GM19238 (cell line): ENCODE data around the gene RTL5.

Experiments used
- DNase-seq: peaks from one replicate; pipeline ENCODE4 v3.0.0; 2011; ENCODE audit warnings: low spot score; ENCODE audit not compliant: insufficient read length

The RTL5 gene

DNA sequence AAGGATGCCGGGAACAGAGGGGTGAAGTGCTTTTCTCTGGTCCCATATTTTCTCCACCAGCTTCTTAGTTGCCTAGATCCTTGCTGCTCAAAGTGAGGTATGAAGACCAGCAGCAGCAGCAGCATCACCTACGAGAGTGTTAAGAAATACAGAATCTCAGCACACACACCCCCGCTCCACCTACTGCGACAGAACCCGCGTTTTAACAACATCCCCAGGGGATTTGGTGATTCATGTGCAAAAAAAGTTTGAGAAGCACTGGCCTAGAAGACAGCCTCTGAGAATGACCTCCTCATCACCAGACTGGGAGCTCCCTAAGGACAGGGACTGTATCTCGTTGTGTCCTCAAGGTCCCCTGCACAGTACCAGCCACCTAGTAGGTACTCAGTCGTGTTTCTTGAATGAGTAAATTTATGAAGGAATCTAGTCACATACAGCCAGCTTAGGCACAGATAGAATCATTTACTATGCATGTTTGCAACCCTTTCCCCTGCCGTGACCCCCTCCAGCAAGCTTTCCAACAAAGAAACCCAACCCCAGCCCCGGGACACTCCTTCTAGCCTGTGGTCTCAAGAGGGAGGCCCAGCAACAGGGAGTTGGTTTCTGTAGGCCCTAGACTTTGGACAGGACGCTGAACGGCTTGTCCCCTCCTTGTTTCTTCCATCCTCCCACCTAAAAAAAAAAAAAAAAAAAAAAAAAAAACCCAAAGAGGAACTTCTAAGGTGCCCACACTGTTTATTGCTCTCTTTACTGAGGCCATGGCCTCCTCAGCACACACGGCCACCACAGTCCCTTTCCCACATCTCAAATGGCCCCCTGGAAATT, 21.5 kb downstream of the RTL5 start:
- DNase-seq, result no peak

- no peak for DNase-seq
These were observed 23.0 kb downstream of the RTL5 start for GRCh38 chrX:72108666-72109065.

DNA sequence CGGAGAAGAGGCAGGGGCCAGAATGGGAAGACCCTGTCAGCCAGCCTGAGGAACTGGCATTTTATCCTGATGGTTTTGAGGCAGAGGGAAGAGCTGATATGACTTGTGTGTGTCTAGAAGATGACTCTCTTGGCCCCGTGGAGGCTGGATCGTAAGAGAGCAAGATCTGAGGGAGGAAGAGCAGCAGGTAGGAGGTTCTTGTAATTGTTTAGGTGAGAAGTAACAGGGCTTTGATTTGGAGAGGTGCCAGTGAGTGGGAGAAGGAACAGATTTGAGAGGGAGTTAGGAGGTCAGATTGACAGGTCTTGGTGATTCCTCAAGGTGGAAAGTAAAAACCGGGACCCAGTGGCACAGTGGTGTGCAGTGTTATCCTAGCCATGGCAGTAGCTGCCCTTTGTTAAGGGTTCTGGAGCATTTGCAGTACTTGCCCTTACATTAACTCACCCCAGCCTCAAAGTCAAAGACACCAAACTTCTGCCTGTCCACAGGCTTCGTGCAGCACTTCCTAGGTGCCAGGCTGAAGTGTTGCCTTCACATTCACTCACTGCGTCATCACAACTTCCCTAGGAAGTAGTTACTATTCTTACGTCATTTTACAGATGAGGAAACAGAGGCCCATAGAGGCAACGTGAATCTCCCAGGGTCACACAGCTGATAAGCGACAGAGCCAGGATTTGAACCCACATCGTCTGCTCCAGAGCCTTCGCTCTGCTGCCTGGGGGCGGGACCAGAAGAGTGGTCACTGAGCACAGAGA, 23.7 kb downstream of the RTL5 start:
- DNase-seq, result no peak

GRCh38 chrX:72107320-72107719, 24.4 kb downstream of the RTL5 start:
- DNase-seq, result no peak

DNA sequence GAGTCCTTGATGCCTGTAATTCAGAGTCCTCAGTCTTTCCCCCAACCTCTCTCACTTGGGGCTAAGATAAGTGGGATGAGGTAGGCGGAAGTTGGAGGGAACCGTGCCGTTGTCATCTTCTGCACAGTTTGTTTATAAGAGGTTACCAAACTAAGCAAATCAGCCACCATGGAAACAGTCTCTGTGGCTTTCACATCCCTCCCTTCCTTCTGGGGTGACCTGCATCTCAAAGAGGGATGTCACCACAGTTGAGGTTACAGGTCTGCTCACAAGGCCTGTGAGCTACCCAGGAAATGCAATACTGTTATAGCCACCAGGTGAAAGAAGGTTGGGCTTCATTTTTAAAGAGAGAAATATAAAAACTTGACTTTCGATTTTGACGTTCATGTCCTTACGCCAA, 26.3 kb downstream of the RTL5 start:
- no peak for DNase-seq

DNA sequence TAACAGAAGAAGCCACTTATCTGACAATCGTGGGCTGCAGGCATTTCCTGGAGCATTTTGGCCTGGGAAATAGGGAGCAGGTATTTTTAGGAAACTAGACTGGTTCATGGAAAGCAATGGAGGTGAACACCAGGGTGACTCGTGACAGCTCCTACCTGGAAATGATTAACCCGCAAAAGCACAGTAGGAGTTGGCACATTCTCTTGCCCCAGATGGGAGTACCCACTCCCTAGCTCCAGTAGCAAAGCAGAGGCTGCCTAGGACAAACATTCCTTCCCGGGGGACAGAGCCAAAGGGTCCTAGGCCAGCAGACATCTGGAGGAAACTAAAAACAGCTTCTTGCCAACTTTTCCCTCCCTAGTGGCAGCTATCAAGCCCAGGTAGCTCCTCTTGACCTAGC, 29.0 kb downstream of the RTL5 start:
- DNase-seq, result no peak

DNA sequence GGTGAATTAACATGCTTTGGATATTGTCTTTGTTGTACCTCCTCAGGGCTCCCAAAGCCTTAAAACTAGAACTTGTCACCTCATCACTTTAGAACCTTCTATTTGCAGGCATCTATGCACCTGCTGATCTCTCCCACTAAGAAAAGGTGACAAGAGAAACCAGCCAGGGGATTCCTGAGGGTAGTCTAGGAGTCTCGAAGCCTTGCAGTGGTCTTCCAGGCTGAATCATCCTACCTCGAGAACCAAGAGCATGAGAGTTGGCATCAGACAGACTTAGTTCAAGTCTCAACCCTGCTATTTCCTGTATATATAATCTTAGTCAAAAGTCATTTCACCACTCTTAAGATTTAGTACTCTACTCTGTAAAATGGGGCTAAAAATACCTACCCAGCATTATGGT, 29.6 kb downstream of the RTL5 start:
- DNase-seq, result no peak

DNA sequence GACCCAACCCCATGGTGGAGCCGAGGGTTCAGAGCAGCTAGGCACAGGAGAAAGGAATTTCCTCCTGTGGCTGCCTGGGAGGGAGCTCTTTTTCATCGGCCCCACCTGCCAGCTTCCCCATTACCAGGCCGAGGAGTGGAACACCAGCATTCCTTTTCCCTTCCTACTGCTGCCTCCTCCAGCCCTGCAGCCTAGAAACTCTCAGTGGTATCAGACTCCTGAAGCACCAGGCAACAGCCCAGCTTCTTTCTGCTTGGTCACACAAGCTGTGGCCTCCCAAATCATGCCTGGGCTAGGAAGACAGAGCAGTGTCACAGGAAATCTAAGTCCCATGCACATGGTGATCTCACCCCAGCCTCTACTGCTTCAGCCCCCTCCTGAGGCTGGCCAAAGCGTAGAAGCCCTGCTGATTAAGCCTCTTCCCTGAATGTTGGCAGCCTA, 30.1 kb downstream of the RTL5 start:
- no peak for DNase-seq

DNA sequence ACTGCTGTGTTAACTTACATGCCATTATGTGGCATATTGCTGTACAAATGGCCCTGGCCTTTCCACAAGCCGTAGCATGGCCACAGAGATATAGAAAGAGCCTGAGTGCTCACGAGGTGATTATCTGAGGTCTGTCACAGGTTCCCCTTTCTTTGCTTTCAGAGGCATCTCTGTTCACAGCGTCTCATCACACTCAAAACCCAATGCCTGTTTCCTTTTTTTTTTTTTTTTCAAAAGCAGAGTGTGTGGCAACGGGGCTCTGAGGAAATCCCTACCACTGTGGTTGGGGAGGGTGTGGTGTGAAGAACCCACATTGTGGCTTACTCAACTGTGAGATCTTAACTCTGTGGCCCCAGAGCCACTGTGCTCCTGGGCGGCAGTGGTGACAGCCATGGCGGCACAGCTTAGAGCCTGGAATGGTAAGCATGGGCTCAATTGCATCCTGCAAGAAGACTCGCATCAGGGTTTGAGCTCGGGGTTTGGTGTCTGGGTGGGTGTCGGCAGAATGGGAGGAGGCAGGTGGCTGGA, 30.8 kb downstream of the RTL5 start:
- peak; percentile 14 for DNase-seq

GRCh38 chrX:72100051-72100755, 31.5 kb downstream of the RTL5 start:
- DNase-seq, result no peak

DNA sequence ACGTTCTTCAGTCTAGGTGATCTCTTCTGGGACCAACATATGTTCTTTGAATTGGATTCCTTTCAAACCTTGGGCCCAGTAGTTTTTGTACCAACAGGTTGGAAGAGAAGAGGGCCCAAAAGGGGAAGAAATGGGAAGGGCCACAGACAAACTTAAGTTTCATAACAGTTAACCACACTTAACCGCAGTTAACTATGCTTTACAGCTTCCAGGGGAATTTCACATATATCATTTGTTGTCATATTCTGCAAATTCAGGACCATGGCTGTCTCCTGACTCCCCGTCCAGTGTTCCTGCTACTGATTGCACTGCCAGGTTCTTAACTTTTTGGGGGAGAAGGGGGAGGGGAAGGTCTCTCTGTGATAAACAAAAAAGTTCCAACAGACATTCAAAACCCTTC, 34.6 kb downstream of the RTL5 start:
- DNase-seq, result no peak

DNA sequence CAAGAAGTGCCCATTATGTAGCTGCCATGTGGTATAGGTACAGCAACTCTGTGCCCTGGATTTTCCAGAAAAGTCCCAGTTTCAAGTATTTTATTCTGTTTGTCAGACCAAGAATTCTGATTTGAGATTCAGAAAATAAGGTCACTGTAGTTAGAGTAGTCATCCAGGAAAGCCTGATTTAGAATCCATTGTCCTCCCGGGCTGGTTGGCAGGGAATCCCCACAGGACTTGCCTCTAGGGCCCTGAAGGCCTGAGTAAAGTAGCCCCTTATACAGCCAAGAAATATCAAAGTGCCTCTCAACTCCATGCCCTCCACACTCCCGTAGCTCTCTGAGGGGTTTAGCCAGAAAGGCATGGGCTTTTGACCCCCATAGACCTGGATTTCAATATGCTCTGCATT, 36.3 kb downstream of the RTL5 start:
- no peak for DNase-seq

GRCh38 chrX:72094894-72095293, 36.8 kb downstream of the RTL5 start:
- DNase-seq, result peak; percentile 19

DNA sequence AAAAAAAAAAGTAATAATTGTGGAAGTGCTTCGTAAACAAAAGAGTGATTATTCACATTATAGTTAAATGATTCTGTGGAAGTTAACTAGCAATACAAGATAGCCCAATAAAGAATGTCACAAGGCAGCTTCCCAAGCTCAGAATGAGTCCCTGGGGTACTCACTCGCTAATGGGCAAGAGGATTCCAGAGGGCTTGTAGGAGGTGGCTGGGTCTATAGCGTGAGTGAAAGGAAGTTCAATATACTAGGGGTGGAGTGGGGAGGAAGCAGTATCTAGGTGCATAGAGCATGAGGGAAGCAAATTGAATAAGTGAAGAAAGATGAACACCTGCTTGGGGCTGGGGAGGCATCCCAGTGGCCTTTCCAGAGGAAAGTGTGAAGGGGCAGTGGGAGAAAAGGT, 42.5 kb downstream of the RTL5 start:
- no peak for DNase-seq

DNA sequence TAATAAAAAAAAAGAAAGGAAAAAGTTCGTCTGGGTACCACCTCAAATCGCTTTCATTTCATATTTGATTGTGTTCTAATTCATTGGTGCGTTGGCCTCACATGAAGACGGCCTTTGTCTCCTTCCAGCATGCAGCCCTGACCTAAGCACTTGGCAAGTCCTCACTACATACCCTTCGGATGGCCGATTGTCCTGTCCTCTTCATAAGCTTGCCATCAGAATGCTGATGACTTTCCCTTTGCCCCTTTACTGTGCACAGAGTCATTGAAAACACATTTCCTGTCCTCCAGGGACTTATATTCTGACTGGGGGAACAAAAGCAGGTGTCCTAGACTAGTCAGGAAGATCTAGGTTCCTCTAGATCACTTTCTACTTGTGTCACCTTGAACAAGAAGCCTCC, 43.0 kb downstream of the RTL5 start:
- DNase-seq, result no peak

- no peak for DNase-seq
These were observed 44.7 kb downstream of the RTL5 start for GRCh38 chrX:72086995-72087394.

GRCh38 chrX:72084114-72084513, 47.6 kb downstream of the RTL5 start:
- DNase-seq, result no peak

DNA sequence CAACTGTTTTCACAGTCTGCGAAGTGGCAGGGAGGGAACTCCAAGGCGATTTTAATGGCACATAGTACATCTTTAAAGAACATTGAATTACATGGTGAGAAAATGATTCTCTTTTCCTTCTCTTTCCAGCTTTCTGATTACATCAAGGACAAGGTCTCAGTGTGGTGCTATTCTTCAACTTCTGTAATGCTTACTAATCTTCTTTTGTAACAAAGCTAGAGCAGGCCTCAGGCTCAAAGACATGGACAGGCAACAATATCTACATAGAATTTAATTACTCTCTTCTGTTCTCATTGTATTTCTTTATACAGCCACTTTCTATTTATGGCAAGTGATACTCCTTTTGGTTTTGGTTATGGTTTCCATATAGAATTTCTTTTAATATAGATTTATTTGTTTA, 48.4 kb downstream of the RTL5 start:
- no peak for DNase-seq

DNA sequence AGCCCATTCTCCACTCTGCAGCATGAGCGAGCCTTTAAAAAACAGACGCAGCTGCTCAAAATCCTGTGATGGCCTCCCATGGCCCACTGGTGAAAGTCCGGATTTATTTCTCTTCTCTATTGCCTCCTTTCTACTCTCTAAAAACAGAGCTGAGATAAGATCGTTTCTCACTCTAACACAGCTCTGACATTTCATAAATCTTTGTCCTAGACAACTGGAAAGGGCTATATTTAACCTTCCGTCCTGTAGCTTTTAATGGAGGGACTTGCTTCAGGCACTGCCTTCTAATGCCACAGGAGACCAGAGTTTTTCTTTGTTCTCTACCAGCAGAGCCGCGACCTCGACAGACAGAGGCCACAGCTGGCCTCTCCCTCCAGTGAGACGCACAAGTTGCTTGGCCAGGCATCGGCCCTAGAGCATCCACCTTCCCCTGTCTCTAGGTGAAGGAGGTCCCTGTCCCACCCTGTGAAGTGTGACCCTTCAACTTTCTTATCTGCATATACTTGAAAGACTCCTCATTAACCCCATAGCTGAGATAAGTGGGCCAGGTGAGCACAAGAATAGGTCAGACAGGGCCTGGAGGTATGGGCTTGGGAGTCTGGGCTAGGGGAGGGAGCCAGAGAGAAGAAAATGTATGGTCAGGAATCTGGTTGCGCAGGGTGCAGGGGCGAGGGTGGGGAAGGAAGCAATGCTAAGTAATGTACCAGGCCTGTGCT, 50.0 kb downstream of the RTL5 start:
- no peak for DNase-seq

- no peak for DNase-seq
These were observed 50.9 kb downstream of the RTL5 start for GRCh38 chrX:72080800-72081199.

GRCh38 chrX:72080150-72080549, 51.6 kb downstream of the RTL5 start:
- DNase-seq, result no peak
